Measurements from ENCODE around the gene SRSF1. TPM values are rescaled to one million over a fixed set of nuclear protein-coding genes. Genes with fewer than 3 reads are reported as not detected.

Gene SRSF1
- total RNA-seq, 1 experiment from 2014 or later, result 462 TPM

- Histone ChIP-seq H2BK15ac (ENCODE audit: low read depth, low read length) (no peak overlapping the region), H2BK120ac (ENCODE audit: low read depth, low read length, poor library complexity, severe bottlenecking) (no peak overlapping the region), H3K79me2 (ENCODE audit: insufficient read depth, low read length) (peaks cover 19% of the 10 kb centered on the region; the same call in 1 of the 2 replicates), H3K4ac (ENCODE audit: low read depth, low read length) (no peak overlapping the region), H3K27me3 (ENCODE audit: insufficient read depth, low read length) (no peaks in the 10 kb centered on the region), H3K18ac (ENCODE audit: insufficient read length, low read depth, low read length) (no peak overlapping the region), H3K79me1 (ENCODE audit: insufficient read depth, low read depth, low read length, poor library complexity, severe bottlenecking) (peaks cover 6% of the 10 kb centered on the region), H4K8ac (replicated peaks; ENCODE audit: insufficient read length, low read depth, low read length) (no peak overlapping the region), H2AK5ac (ENCODE audit: insufficient read length, low read length) (no peak overlapping the region), H4K91ac (ENCODE audit: insufficient read length, low read depth, low read length) (no peak overlapping the region), H3K27ac (ENCODE audit: insufficient read length, low read depth, low read length) (no peak overlapping the region), H2BK12ac (ENCODE audit: insufficient read length, low read depth, low read length) (no peak overlapping the region), H3K4me1 (ENCODE audit: insufficient read depth, low read length) (no peaks in the 10 kb centered on the region), H3K4me2 (ENCODE audit: insufficient read depth, insufficient read length, low read length) (no peak overlapping the region), H2BK20ac (ENCODE audit: low read depth, low read length, poor library complexity, severe bottlenecking) (no peak overlapping the region), H3K9me3 (ENCODE audit: control insufficient read depth, low read depth, low read length) (no peaks in the 10 kb centered on the region), H4K20me1 (ENCODE audit: control insufficient read depth, insufficient read depth, insufficient read length) (no peaks in the 10 kb centered on the region), H3K56ac (ENCODE audit: insufficient read length, low read depth, low read length) (no peak overlapping the region), H2BK5ac (ENCODE audit: insufficient read length, low read length) (no peak overlapping the region), H2AFZ (ENCODE audit: low read length) (no peak overlapping the region), H4K5ac (ENCODE audit: insufficient read length, low read depth, low read length) (no peak overlapping the region), H3K23ac (ENCODE audit: insufficient read length, low read depth, low read length) (no peak overlapping the region), H3K14ac (ENCODE audit: insufficient read depth, low read length) (no peak overlapping the region), H3K9ac (ENCODE audit: extremely low read depth, insufficient read length, low read length) (no peak overlapping the region), H3K23me2 (ENCODE audit: insufficient read length, low read depth, low read length, poor library complexity, severe bottlenecking) (peaks cover 12% of the 10 kb centered on the region), H3T11ph (ENCODE audit: low read length) (no peak overlapping the region)
- DNase-seq, result no peak
- TF ChIP-seq CTCF (conservative IDR thresholded peaks at IDR 0.05), result no peak
- Mint-ChIP-seq H3K9me3 (no peaks in the 10 kb centered on the region), H3K36me3 (ENCODE audit: insufficient read depth in 1 of 3, low read depth in 3 of 3) (peaks cover 0 to 32% (median 28%) of the 10 kb centered on the region in 3 experiments), H3K27ac (no peak overlapping the region), H3K4me1 (peaks cover 48 to 51% of the 10 kb centered on the region in 2 experiments), H3K4me3 (no peak overlapping the region; a peak in 2 of 5 replicates), H3K27me3 (ENCODE audit: low read depth) (no peaks in the 10 kb centered on the region)
- no CpG with 5 or more reads among the region's 4 CpGs for WGBS (ENCODE audit: extremely low coverage, insufficient read length, low lambda C conversion rate)
These were observed 21.9 kb downstream of the SRSF1 start for GRCh38 chr17:57984936-57985674.

Data from H9 (cell line).